HG03575 (cell line): Measurements from ENCODE around the gene ALOX5AP.

Experiments used
- ATAC-seq: cut with Tn5 transposase; IDR thresholded peaks from one replicate; pipeline ENCODE4 v1.9.1; 2021; ENCODE audit not compliant: unreplicated experiment, insufficient number of reproducible peaks, low FRiP score; ENCODE audit errors: extremely low read depth

Gene ALOX5AP

GRCh38 chr13:30808600-30808999 lies 73.3 kb downstream of the ALOX5AP start:
- no peak for ATAC-seq

- ATAC-seq = no peak
Observed at GRCh38 chr13:30809787-30810186, 74.4 kb downstream of the ALOX5AP start.

GRCh38 chr13:30810261-30810701 lies 74.9 kb downstream of the ALOX5AP start:
- ATAC-seq = no peak

- no peak for ATAC-seq
Observed at GRCh38 chr13:30810801-30811200, 75.5 kb downstream of the ALOX5AP start.
